Fibroblast of mammary gland (primary cell): ENCODE results near the gene ZCCHC8.
"Not testable (repeated sequence)": the region's sequence is repeated elsewhere in the genome, so short reads cannot be mapped to it uniquely, and the experiment has no call there.

Source experiments
- DNase-seq: peaks from one replicate; pipeline ENCODE4 v3.0.0-alpha.2; 2010; ENCODE audit warnings: low read depth
- H3K4me3 ChIP-seq: 2 replicates; pipeline ENCODE4 v1.5.1; 2011; ENCODE audit warnings: low read depth, mild to moderate bottlenecking, low read length, moderate library complexity; ENCODE audit not compliant: control insufficient read depth
- CTCF ChIP-seq: conservative IDR thresholded peaks from 2 replicates; pipeline ENCODE4 v1.5.1; 2011; ENCODE audit warnings: low read depth, low read length, inconsistent platforms; ENCODE audit not compliant: control insufficient read depth, insufficient read depth

Gene ZCCHC8

GRCh38 chr12:122467983-122468382 is 32.7 kb downstream of the ZCCHC8 start:
- no peak overlapping the region for H3K4me3 ChIP-seq
- no peak for DNase-seq
- TF ChIP-seq CTCF: no peak

- H3K4me3 ChIP-seq: not testable (repeated sequence)
- DNase-seq: peak; percentile 99
Observed at GRCh38 chr12:122464317-122465042, 36.3 kb downstream of the ZCCHC8 start.

GRCh38 chr12:122460641-122461040 is 40.1 kb downstream of the ZCCHC8 start:
- TF ChIP-seq CTCF: no peak
- no peak for DNase-seq
- no peak overlapping the region for H3K4me3 ChIP-seq

GRCh38 chr12:122460061-122460460 is 40.7 kb downstream of the ZCCHC8 start:
- no peak for TF ChIP-seq CTCF
- DNase-seq: no peak
- H3K4me3 ChIP-seq: no peak overlapping the region

- H3K4me3 ChIP-seq: no peak overlapping the region
- no peak for DNase-seq
- no peak for TF ChIP-seq CTCF
Observed at GRCh38 chr12:122459211-122459610, 41.5 kb downstream of the ZCCHC8 start.

- DNase-seq: no peak
- TF ChIP-seq CTCF: no peak
Observed at GRCh38 chr12:122458105-122459035, 42.4 kb downstream of the ZCCHC8 start.

GRCh38 chr12:122457627-122458026 is 43.1 kb downstream of the ZCCHC8 start:
- no peak for TF ChIP-seq CTCF
- H3K4me3 ChIP-seq: no peak overlapping the region
- no peak for DNase-seq

More at GRCh38 chr12:122458105-122459035, 42.4 kb downstream of the ZCCHC8 start:
- H3K4me3 ChIP-seq: no peak overlapping the region
